ENCODE results near the gene LUM.

LUM gene

DNA sequence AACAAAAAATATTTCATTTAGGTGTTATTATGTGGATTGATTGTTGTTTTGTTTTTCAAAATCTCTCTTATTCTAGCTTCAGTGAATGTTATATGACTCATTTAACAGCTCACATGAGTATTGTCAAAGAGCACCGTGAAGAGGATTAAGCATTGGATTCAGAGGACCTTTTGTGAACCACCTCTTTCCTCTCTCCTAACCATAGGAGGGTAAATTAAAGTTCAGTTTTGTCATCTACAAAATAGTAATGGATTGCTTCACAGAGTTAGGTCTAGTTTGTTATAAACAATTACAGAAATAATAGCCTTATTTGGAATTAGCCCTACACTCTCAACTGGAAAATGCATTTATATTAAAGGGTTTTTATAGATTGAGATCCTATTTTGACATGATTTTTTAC lies 52.5 kb downstream of the LUM start:
- no peaks in the 10 kb centered on the region for H3K4me1 ChIP-seq (ENCODE audit: low read depth, poor library complexity, severe bottlenecking)
- no peak overlapping the region for H3K9ac ChIP-seq
- H3K36me3 ChIP-seq (ENCODE audit: insufficient read depth) = no peaks in the 10 kb centered on the region
- H3K27me3 ChIP-seq (ENCODE audit: insufficient read depth, low read depth) = no peaks in the 10 kb centered on the region
- H3K4me2 ChIP-seq = no peak overlapping the region
- no peaks in the 10 kb centered on the region for H3K79me2 ChIP-seq (ENCODE audit: insufficient read depth, low read depth)
- no peak overlapping the region for H3K27ac ChIP-seq
- TF ChIP-seq, protein P1, sequence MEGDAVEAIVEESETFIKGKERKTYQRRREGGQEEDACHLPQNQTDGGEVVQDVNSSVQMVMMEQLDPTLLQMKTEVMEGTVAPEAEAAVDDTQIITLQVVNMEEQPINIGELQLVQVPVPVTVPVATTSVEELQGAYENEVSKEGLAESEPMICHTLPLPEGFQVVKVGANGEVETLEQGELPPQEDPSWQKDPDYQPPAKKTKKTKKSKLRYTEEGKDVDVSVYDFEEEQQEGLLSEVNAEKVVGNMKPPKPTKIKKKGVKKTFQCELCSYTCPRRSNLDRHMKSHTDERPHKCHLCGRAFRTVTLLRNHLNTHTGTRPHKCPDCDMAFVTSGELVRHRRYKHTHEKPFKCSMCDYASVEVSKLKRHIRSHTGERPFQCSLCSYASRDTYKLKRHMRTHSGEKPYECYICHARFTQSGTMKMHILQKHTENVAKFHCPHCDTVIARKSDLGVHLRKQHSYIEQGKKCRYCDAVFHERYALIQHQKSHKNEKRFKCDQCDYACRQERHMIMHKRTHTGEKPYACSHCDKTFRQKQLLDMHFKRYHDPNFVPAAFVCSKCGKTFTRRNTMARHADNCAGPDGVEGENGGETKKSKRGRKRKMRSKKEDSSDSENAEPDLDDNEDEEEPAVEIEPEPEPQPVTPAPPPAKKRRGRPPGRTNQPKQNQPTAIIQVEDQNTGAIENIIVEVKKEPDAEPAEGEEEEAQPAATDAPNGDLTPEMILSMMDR (conservative IDR thresholded peaks at IDR 0.05; ENCODE audit: low read depth, low read length) = no peak
- H2AFZ ChIP-seq (ENCODE audit: low read depth) = no peak overlapping the region
- no peak overlapping the region for H3K4me3 ChIP-seq (IDR thresholded peaks at IDR 0.05; ENCODE audit: insufficient read depth, low read depth, low read length)
- H4K20me1 ChIP-seq (ENCODE audit: insufficient read depth) = no peaks in the 10 kb centered on the region

DNA sequence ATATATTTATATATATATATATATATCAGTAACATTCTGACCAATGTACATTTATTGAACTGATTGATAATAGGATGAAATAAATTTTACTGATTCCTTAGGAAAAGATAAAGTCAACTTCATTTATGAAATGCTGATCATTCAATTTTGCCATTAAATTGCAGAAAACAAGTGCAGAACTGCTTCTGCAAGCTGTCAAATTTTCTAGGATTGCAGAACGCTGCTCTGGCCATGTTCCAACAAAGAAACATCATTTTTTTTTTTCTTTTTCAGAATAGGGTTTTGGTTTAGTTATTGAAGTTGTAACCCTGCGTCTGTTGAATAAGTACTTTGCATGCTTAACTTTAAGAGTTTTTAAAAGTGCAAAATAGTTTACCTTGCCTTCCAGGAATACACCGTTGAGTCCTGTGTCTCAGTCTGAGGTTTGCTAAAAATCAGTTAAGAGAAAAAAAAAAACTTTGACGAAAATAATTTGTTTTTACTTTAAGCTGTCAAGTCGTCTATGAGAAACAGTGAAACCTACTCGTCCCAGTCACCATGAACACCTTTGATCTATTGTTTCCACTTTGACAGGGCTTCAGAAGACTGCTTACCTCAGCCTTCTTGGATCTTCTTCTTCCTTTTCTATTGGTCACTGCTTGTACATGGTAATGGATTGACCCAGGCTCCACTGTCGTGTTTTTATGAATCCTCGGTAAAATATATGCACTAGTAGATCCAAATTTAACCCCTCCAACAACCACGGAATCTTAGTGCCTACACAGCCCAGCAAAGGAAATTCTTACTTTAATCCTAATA lies 53.7 kb downstream of the LUM start, which contains the start of gene KERA:
Gene KERA (minus strand): TSS at position 657 of the 798 bp plus-strand sequence. CDS start 1,743 bp downstream, outside the sequence.
- Histone ChIP-seq H3K79me2 (ENCODE audit: insufficient read depth, low read depth) (no peaks in the 10 kb centered on the region), H3K4me2 (no peak within 1 kb of the TSS), H2AFZ (ENCODE audit: low read depth) (no peak within 1 kb of the TSS), H3K36me3 (ENCODE audit: insufficient read depth) (no peaks in the 10 kb centered on the region), H3K27ac (no peak within 1 kb of the TSS), H3K4me1 (ENCODE audit: low read depth, poor library complexity, severe bottlenecking) (no peaks in the 10 kb centered on the region), H3K27me3 (ENCODE audit: insufficient read depth, low read depth) (no peaks in the 10 kb centered on the region), H4K20me1 (ENCODE audit: insufficient read depth) (no peaks in the 10 kb centered on the region), H3K9ac (no peak within 1 kb of the TSS), H3K4me3 (IDR thresholded peaks at IDR 0.05; ENCODE audit: insufficient read depth, low read depth, low read length) (no peak within 1 kb of the TSS)
- TF ChIP-seq, protein P1 (conservative IDR thresholded peaks at IDR 0.05; ENCODE audit: low read depth, low read length) = no peak

DNA sequence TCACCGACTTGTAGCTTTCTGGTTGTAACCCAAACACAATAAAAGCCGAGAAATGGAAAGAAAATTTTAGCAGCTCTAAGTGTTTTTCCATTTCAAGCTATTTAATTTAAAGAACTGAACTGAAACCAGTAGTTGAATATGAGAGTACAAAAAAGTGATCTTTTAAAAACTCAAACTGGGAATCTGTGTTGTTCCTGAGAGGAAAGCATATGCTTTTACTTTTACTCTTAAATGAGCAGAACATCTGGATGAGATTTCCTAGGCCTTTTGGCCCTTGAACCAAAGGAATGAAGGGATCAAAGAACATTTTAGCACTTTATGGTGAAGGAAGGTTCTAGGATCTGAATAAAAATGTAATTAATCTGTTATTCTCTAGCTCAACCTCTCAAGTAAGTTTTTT lies 54.8 kb downstream of the LUM start:
- Histone ChIP-seq H3K4me1 (ENCODE audit: low read depth, poor library complexity, severe bottlenecking) (no peaks in the 10 kb centered on the region), H3K4me2 (no peak overlapping the region)

DNA sequence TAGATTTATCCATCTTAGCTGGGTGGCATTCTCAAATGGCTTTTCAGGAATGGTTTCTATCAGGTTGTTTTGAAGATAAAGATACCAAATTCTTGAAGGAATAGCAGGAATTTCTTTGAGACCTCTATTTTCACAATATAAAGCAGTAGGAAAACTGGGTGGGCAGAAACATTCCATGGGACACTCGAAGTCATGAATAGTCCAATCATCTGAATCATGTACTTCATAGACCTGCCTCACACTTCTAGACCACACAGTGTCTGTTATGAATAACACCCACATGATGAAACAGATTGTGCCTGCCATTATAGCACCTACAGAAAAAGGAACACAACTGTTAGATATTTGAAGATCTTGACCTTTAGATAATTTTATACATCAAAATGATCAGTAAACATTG lies 55.3 kb downstream of the LUM start:
- Histone ChIP-seq H2AFZ (ENCODE audit: low read depth) (no peak overlapping the region), H3K9ac (no peak overlapping the region), H3K27me3 (ENCODE audit: insufficient read depth, low read depth) (no peaks in the 10 kb centered on the region), H3K36me3 (ENCODE audit: insufficient read depth) (no peaks in the 10 kb centered on the region), H4K20me1 (ENCODE audit: insufficient read depth) (no peaks in the 10 kb centered on the region), H3K79me2 (ENCODE audit: insufficient read depth, low read depth) (no peaks in the 10 kb centered on the region), H3K4me1 (ENCODE audit: low read depth, poor library complexity, severe bottlenecking) (no peaks in the 10 kb centered on the region), H3K27ac (no peak overlapping the region), H3K4me3 (IDR thresholded peaks at IDR 0.05; ENCODE audit: insufficient read depth, low read depth, low read length) (no peak overlapping the region), H3K4me2 (no peak overlapping the region)
- TF ChIP-seq, protein P1 (conservative IDR thresholded peaks at IDR 0.05; ENCODE audit: low read depth, low read length) = no peak

More for the DNA sequence above, 54.8 kb downstream of the LUM start:
- Histone ChIP-seq H3K4me3 (IDR thresholded peaks at IDR 0.05; ENCODE audit: insufficient read depth, low read depth, low read length) (no peak overlapping the region), H4K20me1 (ENCODE audit: insufficient read depth) (no peaks in the 10 kb centered on the region), H3K27me3 (ENCODE audit: insufficient read depth, low read depth) (no peaks in the 10 kb centered on the region), H3K36me3 (ENCODE audit: insufficient read depth) (no peaks in the 10 kb centered on the region), H3K79me2 (ENCODE audit: insufficient read depth, low read depth) (no peaks in the 10 kb centered on the region), H2AFZ (ENCODE audit: low read depth) (no peak overlapping the region), H3K27ac (no peak overlapping the region), H3K9ac (no peak overlapping the region)
- TF ChIP-seq, protein P1 (conservative IDR thresholded peaks at IDR 0.05; ENCODE audit: low read depth, low read length) = no peak

All from KMS-11 (cell line).